Measurements from ENCODE around the gene PPM1F.

PPM1F gene

DNA sequence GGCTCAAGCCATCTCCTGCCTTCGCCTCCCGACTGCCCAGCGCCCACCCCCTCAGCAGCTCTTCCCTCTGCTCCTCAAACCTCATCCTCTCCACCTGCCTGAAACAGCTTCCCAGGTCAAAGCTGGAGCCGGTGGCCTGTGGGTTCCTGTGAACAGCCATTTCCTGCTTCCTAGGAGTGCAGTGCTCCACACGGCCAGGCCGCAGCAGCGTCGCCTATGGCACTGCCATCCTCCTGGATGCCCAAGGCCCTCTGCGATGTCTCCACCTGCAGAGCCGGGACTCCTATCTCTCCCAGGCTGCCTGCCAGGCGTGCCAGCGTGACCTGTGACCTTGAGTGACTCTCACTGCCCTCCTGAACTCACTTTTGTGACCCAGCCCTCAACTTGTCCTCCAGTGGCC, 24.6 kb downstream of the PPM1F start:
- DNase-seq: no peak
- Histone ChIP-seq H3K9me3 (ENCODE audit: severe bottlenecking) (no peaks in the 10 kb centered on the region), H3K36me3 (peaks cover 16% of the 10 kb centered on the region), H3K4me3 (ENCODE audit: low read depth, low read length) (no peak overlapping the region), H3K27me3 (ENCODE audit: insufficient read depth, low read depth, severe bottlenecking) (no peaks in the 10 kb centered on the region), H3K27ac (no peak overlapping the region)
- TF ChIP-seq, protein P1, sequence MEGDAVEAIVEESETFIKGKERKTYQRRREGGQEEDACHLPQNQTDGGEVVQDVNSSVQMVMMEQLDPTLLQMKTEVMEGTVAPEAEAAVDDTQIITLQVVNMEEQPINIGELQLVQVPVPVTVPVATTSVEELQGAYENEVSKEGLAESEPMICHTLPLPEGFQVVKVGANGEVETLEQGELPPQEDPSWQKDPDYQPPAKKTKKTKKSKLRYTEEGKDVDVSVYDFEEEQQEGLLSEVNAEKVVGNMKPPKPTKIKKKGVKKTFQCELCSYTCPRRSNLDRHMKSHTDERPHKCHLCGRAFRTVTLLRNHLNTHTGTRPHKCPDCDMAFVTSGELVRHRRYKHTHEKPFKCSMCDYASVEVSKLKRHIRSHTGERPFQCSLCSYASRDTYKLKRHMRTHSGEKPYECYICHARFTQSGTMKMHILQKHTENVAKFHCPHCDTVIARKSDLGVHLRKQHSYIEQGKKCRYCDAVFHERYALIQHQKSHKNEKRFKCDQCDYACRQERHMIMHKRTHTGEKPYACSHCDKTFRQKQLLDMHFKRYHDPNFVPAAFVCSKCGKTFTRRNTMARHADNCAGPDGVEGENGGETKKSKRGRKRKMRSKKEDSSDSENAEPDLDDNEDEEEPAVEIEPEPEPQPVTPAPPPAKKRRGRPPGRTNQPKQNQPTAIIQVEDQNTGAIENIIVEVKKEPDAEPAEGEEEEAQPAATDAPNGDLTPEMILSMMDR (IDR thresholded peaks at IDR 0.05; ENCODE audit: low read depth, low read length): no peak

DNA sequence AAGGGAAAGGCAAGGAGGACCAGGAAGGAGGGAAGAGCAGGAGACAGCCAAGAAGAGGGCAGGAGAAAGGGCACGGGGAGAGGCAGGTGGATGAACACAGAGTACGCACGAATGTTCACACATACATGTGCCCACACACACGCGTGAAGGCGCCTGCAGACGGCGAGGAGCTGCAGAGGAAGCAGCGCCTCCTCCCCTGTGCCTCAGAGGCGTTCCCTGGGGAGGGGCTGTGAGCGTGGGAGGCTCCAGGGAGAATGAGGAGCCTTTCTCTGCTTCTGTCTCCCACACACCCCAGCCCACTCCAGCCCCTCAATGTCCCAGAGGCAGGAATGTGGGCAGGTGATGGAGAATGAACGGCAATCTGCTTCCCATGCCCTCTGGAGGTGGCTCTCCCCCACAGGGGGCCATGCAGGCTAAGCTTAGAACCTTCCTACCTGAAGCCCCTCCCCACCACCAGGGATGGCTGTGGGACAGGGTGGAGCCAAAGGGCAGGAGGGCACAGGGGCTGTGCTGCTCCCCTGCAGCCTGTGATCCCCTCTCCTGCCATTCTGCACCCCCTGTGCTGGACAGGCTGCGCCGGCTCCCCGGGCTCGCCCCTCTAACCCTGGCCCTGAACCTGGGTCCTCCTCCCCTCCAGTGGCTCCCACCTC, 25.3 kb downstream of the PPM1F start:
- Histone ChIP-seq H3K27me3 (ENCODE audit: insufficient read depth, low read depth, severe bottlenecking) (no peaks in the 10 kb centered on the region), H3K4me3 (ENCODE audit: low read depth, low read length) (no peak overlapping the region), H3K9me3 (ENCODE audit: severe bottlenecking) (no peaks in the 10 kb centered on the region), H3K36me3 (peaks cover 8% of the 10 kb centered on the region), H3K27ac (no peak overlapping the region)
- TF ChIP-seq, protein P1 (IDR thresholded peaks at IDR 0.05; ENCODE audit: low read depth, low read length): no peak
- DNase-seq: no peak

DNA sequence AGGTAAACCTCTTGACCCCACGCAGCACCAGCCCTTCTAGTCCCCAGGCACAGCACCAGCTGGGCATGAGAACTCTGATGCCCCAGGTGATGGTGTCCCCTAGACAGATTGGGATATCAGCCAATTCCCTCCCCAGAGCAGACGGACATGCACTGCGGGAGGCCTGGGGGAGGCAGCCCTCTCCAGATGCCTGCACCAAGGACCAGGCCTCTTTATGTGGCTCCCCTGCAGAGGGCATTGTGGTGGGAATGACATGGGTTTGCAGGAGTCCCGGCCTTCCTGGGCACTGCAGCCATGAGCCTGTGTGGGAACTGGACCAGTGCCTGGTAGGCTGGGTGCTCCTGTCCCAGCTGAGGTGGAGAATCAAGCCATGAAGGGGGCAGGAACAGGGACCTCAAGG, 25.9 kb downstream of the PPM1F start:
- peaks cover 5% of the 10 kb centered on the region for H3K36me3 ChIP-seq
- H3K27ac ChIP-seq: no peak overlapping the region
- H3K27me3 ChIP-seq (ENCODE audit: insufficient read depth, low read depth, severe bottlenecking): no peaks in the 10 kb centered on the region
- DNase-seq: no peak
- TF ChIP-seq, protein P1 (IDR thresholded peaks at IDR 0.05; ENCODE audit: low read depth, low read length): no peak
- H3K4me3 ChIP-seq (ENCODE audit: low read depth, low read length): no peak overlapping the region
- H3K9me3 ChIP-seq (ENCODE audit: severe bottlenecking): no peaks in the 10 kb centered on the region

DNA sequence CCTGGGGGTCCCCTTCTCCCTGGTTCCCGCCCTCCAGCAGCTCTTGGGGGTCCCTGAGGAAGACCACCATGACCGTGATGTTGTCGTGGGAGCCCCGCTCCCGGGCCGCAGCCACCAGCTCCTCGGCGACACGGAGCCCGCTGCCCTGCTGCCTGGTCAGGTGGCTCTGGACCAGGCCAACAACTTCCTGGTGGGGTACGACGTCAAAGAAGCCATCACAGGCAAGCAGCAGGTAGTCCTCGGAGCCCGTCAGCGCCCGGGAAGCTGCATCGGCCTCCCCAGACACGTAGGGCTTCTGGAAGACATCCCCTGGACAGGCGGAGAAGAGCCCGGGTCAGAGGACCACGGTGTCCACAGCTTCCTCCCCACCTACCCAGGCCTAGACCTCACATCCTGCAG, 29.5 kb downstream of the PPM1F start:
- peaks cover 2% of the 10 kb centered on the region; the same call in 1 of the 2 replicates for H3K36me3 ChIP-seq
- TF ChIP-seq, protein P1 (IDR thresholded peaks at IDR 0.05; ENCODE audit: low read depth, low read length): no peak
- H3K4me3 ChIP-seq (ENCODE audit: low read depth, low read length): no peak overlapping the region
- no peaks in the 10 kb centered on the region for H3K27me3 ChIP-seq (ENCODE audit: insufficient read depth, low read depth, severe bottlenecking)
- no peak for DNase-seq
- no peaks in the 10 kb centered on the region for H3K9me3 ChIP-seq (ENCODE audit: severe bottlenecking)
- no peak overlapping the region for H3K27ac ChIP-seq

DNA sequence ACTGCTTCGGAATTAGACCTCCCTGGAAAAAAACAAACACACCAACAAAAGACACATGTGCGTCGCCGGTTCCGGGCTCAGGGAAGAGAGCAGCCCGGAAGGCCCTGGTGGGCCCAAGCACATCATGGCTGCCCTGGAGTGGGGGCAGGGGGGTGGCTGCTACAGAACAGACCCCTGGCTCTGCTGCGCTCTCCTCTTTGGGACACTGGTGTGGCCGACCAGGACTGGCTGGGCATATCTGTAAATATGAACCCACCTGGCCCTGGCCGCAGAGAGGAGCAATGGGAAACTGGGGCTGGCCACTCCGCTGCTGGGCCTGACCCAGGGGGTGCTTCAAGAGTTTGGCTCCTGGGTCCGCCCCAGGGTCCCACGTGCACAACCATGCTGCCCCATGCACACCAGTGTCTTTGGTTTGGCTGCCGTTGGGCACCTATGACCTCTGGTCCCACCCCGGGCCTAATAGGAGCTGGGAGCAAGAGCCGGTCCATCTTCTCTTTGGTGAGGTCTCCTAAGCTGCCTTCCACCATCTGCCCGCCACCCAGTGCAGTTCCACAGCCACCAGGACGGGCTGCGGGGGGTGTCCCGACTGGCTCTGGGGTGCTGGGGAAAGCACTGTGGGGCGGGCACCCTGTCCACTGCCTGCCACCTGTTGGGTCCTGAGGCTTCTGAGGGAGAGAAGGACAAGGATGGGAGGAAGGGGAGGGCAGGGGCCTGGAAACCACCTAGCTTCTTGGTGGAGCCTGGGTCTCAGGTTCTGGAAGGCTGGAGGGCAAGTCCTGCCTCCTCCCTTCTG, 30.1 kb downstream of the PPM1F start:
- Histone ChIP-seq H3K27me3 (ENCODE audit: insufficient read depth, low read depth, severe bottlenecking) (no peaks in the 10 kb centered on the region), H3K36me3 (peaks cover 2% of the 10 kb centered on the region; the same call in 1 of the 2 replicates), H3K27ac (no peak overlapping the region)

More for the DNA sequence above, 30.1 kb downstream of the PPM1F start:
- TF ChIP-seq, protein P1 (IDR thresholded peaks at IDR 0.05; ENCODE audit: low read depth, low read length): no peak
- Histone ChIP-seq H3K9me3 (ENCODE audit: severe bottlenecking) (no peaks in the 10 kb centered on the region), H3K4me3 (ENCODE audit: low read depth, low read length) (no peak overlapping the region)
- DNase-seq: no peak

Measured in WERI-Rb-1 (cell line).